ENCODE results near the gene LHFPL3.

GRCh38 chr7:104890216-104890615, 561.8 kb downstream of the LHFPL3 start:
- TF ChIP-seq CTCF (IDR thresholded peaks at IDR 0.05) (no peak), POLR2A (IDR thresholded peaks at IDR 0.05) (no peak)
